Mucosa of descending colon (tissue), 3 donors: ENCODE measurements around the gene KIAA2012. TPM values are rescaled to one million over a fixed set of nuclear protein-coding genes. Genes with fewer than 3 reads are reported as not detected.

Experiments
- ATAC-seq: fragments of 200-7000 bp; cut with Tn5 transposase; one replicate; pipeline ENCODE4 v1.9.1; 2020; ENCODE audit warnings: mild to moderate bottlenecking, moderate library complexity
- DNase-seq, 3 donors: peaks; one replicate each; pipeline ENCODE4 v3.0.0-alpha.2; 2020
- H3K36me3 ChIP-seq: fragments of 200-600 bp; one replicate; pipeline ENCODE4 v1.8.0; 2021; ENCODE audit warnings: low read depth, mild to moderate bottlenecking
- H3K4me1 ChIP-seq: fragments of 200-600 bp; one replicate; pipeline ENCODE4 v1.8.0; 2021; ENCODE audit warnings: low read depth, mild to moderate bottlenecking
- H3K4me3 ChIP-seq: fragments of 200-600 bp; one replicate; pipeline ENCODE4 v1.8.0; 2021; ENCODE audit warnings: mild to moderate bottlenecking
- H3K9me3 ChIP-seq: fragments of 200-600 bp; one replicate; pipeline ENCODE4 v1.8.0; 2021; ENCODE audit warnings: mild to moderate bottlenecking
- CTCF ChIP-seq: fragments of 200-600 bp; IDR thresholded peaks from one replicate; pipeline ENCODE4 v1.8.0; 2022; ENCODE audit warnings: antibody characterized with exemption, mild to moderate bottlenecking
- intact Hi-C, 2 donors: fragments of 100-400 bp; cut with DNase I in 1 of 2; cut with micrococcal nuclease in 1 of 2; formaldehyde crosslinking; loops; one replicate each; pipeline versions ENCODE4 v1.11.0 to v1.11.1; 2022; cut with DNase I, micrococcal nuclease
- total RNA-seq, 3 donors: library from RNA; stranded (reverse); fragmentation: NEBNext Ultra II Directional in 2 of 3; extraction: Animal tissue kit (Norgen Biotek cat#: 25700) in 2 of 3; gene quantifications; one replicate each; pipeline versions ENCODE4 v1.2.1 to v1.2.4, GENCODE V29; 2021 to 2023
- donor health status: DM: no; HTN: no; CAD: no; lungs with moderate emphysema.
- donor health status: DM: no; HTN: no; CAD: no.
- donor health status: DM: no; HTN: yes; CAD: no.

KIAA2012 gene
- total RNA-seq, 3 donors from 2014 or later = 0.13 to 0.14 TPM; not detected in 1

GRCh38 chr2:202051499-202052161, 21.4 kb upstream of the KIAA2012 start:
- no peak for ATAC-seq
- intact Hi-C loops = no loop called here

DNA sequence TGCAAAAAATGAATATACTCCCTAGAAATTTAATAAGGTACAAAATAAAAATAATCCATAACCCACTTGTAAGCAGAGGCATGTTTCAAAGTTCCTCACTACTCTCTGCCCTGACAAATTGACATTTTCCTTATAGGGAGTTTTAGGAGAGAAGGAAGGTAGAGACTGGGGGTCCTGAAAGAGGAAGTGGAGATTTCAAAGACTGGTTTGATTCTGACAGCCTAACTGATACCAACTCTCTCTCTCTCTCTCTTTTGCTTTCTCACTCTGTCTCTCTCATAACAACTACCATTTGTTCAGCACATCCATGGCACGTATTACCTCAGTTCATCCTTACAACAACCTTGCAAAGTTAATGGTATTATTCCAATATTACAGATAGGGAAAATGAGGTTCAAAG, 20.8 kb upstream of the KIAA2012 start:
- intact Hi-C loops = no loop called here

More at GRCh38 chr2:202051499-202052161, 21.4 kb upstream of the KIAA2012 start:
- H3K4me3 ChIP-seq = no peak overlapping the region
- H3K4me1 ChIP-seq = no peaks in the 10 kb centered on the region
- no peak for DNase-seq
- no peaks in the 10 kb centered on the region for H3K9me3 ChIP-seq
- no peaks in the 10 kb centered on the region for H3K36me3 ChIP-seq
- TF ChIP-seq CTCF = no peak

DNA sequence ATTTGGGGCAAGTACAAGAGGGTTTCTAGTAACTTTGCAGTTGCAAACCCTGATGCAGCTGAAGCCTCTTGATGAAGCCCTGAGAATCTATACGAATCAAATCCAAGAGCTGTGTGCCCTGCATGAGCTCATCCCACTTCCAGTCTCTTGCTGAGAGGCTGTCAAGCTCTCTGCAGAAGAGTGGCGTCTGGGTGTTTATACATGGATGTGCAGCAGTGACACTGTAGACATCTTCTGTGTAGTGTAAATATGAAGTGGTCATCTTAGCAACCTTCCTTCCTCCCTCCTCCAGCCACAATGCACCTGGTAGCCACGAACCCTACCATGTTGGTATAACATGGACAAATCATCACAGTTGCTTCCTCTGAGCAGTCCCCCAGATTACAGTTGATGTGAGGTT, 18.4 kb upstream of the KIAA2012 start:
- Histone ChIP-seq H3K4me1 (no peaks in the 10 kb centered on the region), H3K36me3 (no peaks in the 10 kb centered on the region), H3K9me3 (no peaks in the 10 kb centered on the region), H3K4me3 (no peak overlapping the region)
- ATAC-seq (no peak), DNase-seq (no peak)
- TF ChIP-seq CTCF = no peak
- intact Hi-C loops = no loop called here

More for the DNA sequence above, 20.8 kb upstream of the KIAA2012 start:
- DNase-seq = no peak
- H3K4me3 ChIP-seq = no peak overlapping the region
- H3K36me3 ChIP-seq = no peaks in the 10 kb centered on the region
- no peak for ATAC-seq
- H3K9me3 ChIP-seq = no peaks in the 10 kb centered on the region
- no peak for TF ChIP-seq CTCF
- no peaks in the 10 kb centered on the region for H3K4me1 ChIP-seq

GRCh38 chr2:202056611-202057010, 16.4 kb upstream of the KIAA2012 start:
- Histone ChIP-seq H3K9me3 (no peaks in the 10 kb centered on the region), H3K4me3 (no peak overlapping the region), H3K4me1 (no peaks in the 10 kb centered on the region), H3K36me3 (no peaks in the 10 kb centered on the region)
- intact Hi-C loops = no loop called here
- ATAC-seq (no peak), DNase-seq (no peak)
- no peak for TF ChIP-seq CTCF

- no peaks in the 10 kb centered on the region for H3K36me3 ChIP-seq
- DNase-seq = no peak
- no peak for ATAC-seq
- no peak for TF ChIP-seq CTCF
- no peak overlapping the region for H3K4me3 ChIP-seq
- no peaks in the 10 kb centered on the region for H3K4me1 ChIP-seq
- no peaks in the 10 kb centered on the region for H3K9me3 ChIP-seq
- intact Hi-C loops = no loop called here
Observed at GRCh38 chr2:202060218-202060617, 12.8 kb upstream of the KIAA2012 start.

- Histone ChIP-seq H3K4me3 (no peak overlapping the region), H3K9me3 (no peaks in the 10 kb centered on the region), H3K4me1 (no peaks in the 10 kb centered on the region), H3K36me3 (no peaks in the 10 kb centered on the region)
- intact Hi-C loops = no loop called here
- TF ChIP-seq CTCF = no peak
- ATAC-seq (no peak), DNase-seq (no peak)
Observed at GRCh38 chr2:202061695-202062094, 11.4 kb upstream of the KIAA2012 start.
